Testis (tissue), 2 donors: Measurements from ENCODE around the gene BRD3OS.

ENCODE experiments used
- CTCF ChIP-seq, 3 experiments: fragments of 450-650 bp in 2 of 3; fragments of 200-600 bp in 1 of 3; sonication (generic) in 1 of 3; IDR thresholded peaks; one replicate each; pipeline ENCODE4 v1.5.1; 2016 to 2019; ENCODE audit warnings: antibody characterized with exemption in 3 of 3, mild to moderate bottlenecking in 2 of 3, moderate library complexity in 1 of 3
- POLR2A ChIP-seq: fragments of 450-650 bp; IDR thresholded peaks from one replicate; pipeline ENCODE4 v1.6.1; 2017; ENCODE audit warnings: antibody characterized with exemption, mild to moderate bottlenecking, moderate library complexity

- peak; percentile 98 to 99 (median 98) for TF ChIP-seq CTCF (IDR thresholded peaks at IDR 0.05)
- TF ChIP-seq POLR2A: no peak
These were observed 30.8 kb upstream of the BRD3OS start for GRCh38 chr9:133994353-133995011.
